ENCODE measurements around the gene TM4SF20. TPM values are rescaled to one million over a fixed set of nuclear protein-coding genes. Genes with fewer than 3 reads are reported as not detected.
A peak's percentile ranks its signal among the peaks of the same experiment; 100 is the strongest.

The TM4SF20 gene
- polyA plus RNA-seq, 1 donor (not counting 4 experiments of a cell fraction or from before 2014, with no cell fraction given) = not detected

DNA sequence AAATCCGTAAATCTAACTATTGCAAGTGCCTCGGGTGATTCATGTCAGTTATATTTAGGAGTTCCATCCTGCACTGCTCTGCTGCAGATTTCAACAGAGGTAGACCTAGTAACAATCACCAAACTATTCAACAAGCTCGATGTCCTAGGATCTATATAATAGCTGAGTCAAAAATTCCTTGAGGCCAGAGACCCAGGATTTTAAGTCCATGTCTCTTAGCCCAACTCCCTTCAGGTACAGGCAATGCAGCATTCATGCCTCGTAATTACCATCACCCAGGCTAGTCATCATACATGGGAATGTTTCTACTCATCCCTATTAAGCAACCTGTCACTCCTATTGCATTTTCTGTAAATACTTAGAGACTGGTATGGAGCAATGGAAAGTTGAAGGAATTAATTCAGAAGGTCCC is 729 bp downstream of the TM4SF20 start:
- Histone ChIP-seq H3K27ac (ENCODE audit: control insufficient read depth, insufficient read depth, low read length) (no peak overlapping the region), H3K4me1 (ENCODE audit: control insufficient read depth, extremely low read depth, insufficient read depth, low read length) (peaks cover 10% of the 10 kb centered on the region), H3K4me2 (ENCODE audit: control insufficient read depth, extremely low read depth, insufficient read depth, low read depth, low read length) (no peak overlapping the region), H3K9me1 (ENCODE audit: control insufficient read depth, extremely low read depth, insufficient read depth, low read length) (no peaks in the 10 kb centered on the region), H3K27me3 (ENCODE audit: control insufficient read depth, extremely low read depth, insufficient read depth, low read length) (no peaks in the 10 kb centered on the region), H3K36me3 (ENCODE audit: control insufficient read depth in 2 of 2, extremely low read depth in 1 of 2, insufficient read depth in 2 of 2, low read length in 2 of 2) (no peaks in the 10 kb centered on the region), H4K20me1 (ENCODE audit: control insufficient read depth, extremely low read depth, insufficient read depth, low read length) (no peaks in the 10 kb centered on the region), H3K9ac (ENCODE audit: control insufficient read depth, extremely low read depth, insufficient read depth, low read length) (no peak overlapping the region), H3K9me3 (ENCODE audit: control insufficient read depth, low read depth, low read length) (no peaks in the 10 kb centered on the region), H3K79me2 (ENCODE audit: control insufficient read depth, insufficient read depth, low read length) (no peaks in the 10 kb centered on the region), H2AFZ (ENCODE audit: control insufficient read depth, low read length) (no peak overlapping the region), H3K4me3 (ENCODE audit: control insufficient read depth in 2 of 3, extremely low read depth in 1 of 3, insufficient read depth in 2 of 3, low read depth in 1 of 3, low read length in 3 of 3) (no peak overlapping the region)
- dilution Hi-C loops (cut with MboI; ENCODE audit: extremely low pct_ligation_motif_present, low sequenced_read_pairs) = no loop called here
- DNase-seq (ENCODE audit: low read depth, low spot score) (no peak), FAIRE-seq (no peak)
- TF ChIP-seq EZH2 (IDR thresholded peaks at IDR 0.05; ENCODE audit: low read length) = no peak
- TF ChIP-seq, protein P1, sequence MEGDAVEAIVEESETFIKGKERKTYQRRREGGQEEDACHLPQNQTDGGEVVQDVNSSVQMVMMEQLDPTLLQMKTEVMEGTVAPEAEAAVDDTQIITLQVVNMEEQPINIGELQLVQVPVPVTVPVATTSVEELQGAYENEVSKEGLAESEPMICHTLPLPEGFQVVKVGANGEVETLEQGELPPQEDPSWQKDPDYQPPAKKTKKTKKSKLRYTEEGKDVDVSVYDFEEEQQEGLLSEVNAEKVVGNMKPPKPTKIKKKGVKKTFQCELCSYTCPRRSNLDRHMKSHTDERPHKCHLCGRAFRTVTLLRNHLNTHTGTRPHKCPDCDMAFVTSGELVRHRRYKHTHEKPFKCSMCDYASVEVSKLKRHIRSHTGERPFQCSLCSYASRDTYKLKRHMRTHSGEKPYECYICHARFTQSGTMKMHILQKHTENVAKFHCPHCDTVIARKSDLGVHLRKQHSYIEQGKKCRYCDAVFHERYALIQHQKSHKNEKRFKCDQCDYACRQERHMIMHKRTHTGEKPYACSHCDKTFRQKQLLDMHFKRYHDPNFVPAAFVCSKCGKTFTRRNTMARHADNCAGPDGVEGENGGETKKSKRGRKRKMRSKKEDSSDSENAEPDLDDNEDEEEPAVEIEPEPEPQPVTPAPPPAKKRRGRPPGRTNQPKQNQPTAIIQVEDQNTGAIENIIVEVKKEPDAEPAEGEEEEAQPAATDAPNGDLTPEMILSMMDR (optimal IDR thresholded peaks at IDR 0.05 in 1 of 3, IDR thresholded peaks at IDR 0.05 in 1 of 3, conservative IDR thresholded peaks at IDR 0.05 in 1 of 3; ENCODE audit: extremely low read depth in 1 of 3, insufficient read depth in 2 of 3, low read length in 3 of 3) = no peak

GRCh38 chr2:227377467-227378351 is 1.4 kb downstream of the TM4SF20 start:
- FAIRE-seq = no peak
- TF ChIP-seq EZH2 (IDR thresholded peaks at IDR 0.05; ENCODE audit: low read length) = no peak
- TF ChIP-seq, protein P1 (optimal IDR thresholded peaks at IDR 0.05 in 1 of 3, IDR thresholded peaks at IDR 0.05 in 1 of 3, conservative IDR thresholded peaks at IDR 0.05 in 1 of 3; ENCODE audit: extremely low read depth in 1 of 3, insufficient read depth in 2 of 3, low read length in 3 of 3) = peak in 1 of 3 experiments; percentile 9
- no peak overlapping the region for H3K4me3 ChIP-seq (ENCODE audit: control insufficient read depth in 2 of 3, extremely low read depth in 1 of 3, insufficient read depth in 2 of 3, low read depth in 1 of 3, low read length in 3 of 3)
- H3K79me2 ChIP-seq (ENCODE audit: control insufficient read depth, insufficient read depth, low read length) = no peaks in the 10 kb centered on the region
- H3K27ac ChIP-seq (ENCODE audit: control insufficient read depth, insufficient read depth, low read length) = no peak overlapping the region
- H3K9ac ChIP-seq (ENCODE audit: control insufficient read depth, extremely low read depth, insufficient read depth, low read length) = no peak overlapping the region
- H2AFZ ChIP-seq (ENCODE audit: control insufficient read depth, low read length) = no peak overlapping the region
- DNase-seq (ENCODE audit: low read depth, low spot score) = no peak
- peaks cover 10% of the 10 kb centered on the region for H3K4me1 ChIP-seq (ENCODE audit: control insufficient read depth, extremely low read depth, insufficient read depth, low read length)
- no peaks in the 10 kb centered on the region for H3K36me3 ChIP-seq (ENCODE audit: control insufficient read depth in 2 of 2, extremely low read depth in 1 of 2, insufficient read depth in 2 of 2, low read length in 2 of 2)
- H3K4me2 ChIP-seq (ENCODE audit: control insufficient read depth, extremely low read depth, insufficient read depth, low read depth, low read length) = no peak overlapping the region
- dilution Hi-C loops (cut with MboI; ENCODE audit: extremely low pct_ligation_motif_present, low sequenced_read_pairs) = no loop called here
- no peaks in the 10 kb centered on the region for H3K9me3 ChIP-seq (ENCODE audit: control insufficient read depth, low read depth, low read length)
- H4K20me1 ChIP-seq (ENCODE audit: control insufficient read depth, extremely low read depth, insufficient read depth, low read length) = no peaks in the 10 kb centered on the region
- H3K27me3 ChIP-seq (ENCODE audit: control insufficient read depth, extremely low read depth, insufficient read depth, low read length) = no peaks in the 10 kb centered on the region
- H3K9me1 ChIP-seq (ENCODE audit: control insufficient read depth, extremely low read depth, insufficient read depth, low read length) = no peaks in the 10 kb centered on the region

Measured in keratinocyte (primary cell).